Panc1 (cell line): Measurements from ENCODE around the gene SLC35C1. TPM values are rescaled to one million over a fixed set of nuclear protein-coding genes. Genes with fewer than 3 reads are reported as not detected.

Source experiments
- ATAC-seq: fragments of 200-7000 bp; cut with Tn5 transposase; 2 replicates; pipeline ENCODE4 v1.9.1; 2020; ENCODE audit warnings: mild to moderate bottlenecking, moderate library complexity
- BruUV-seq: library from RNA; stranded (reverse); fragments of 400-500 nt; replicated peaks from 2 replicates; lab custom pipeline; 2021; lab: Mats Ljungman, UMichigan
- CTCF ChIA-PET: fragments of 300-600 bp; sonication (Branson Sonifier 250); formaldehyde crosslinking; loops from one replicate; lab custom pipeline; 2022; ENCODE audit warnings: antibody characterized with exemption; lab: Charles Lee
- POLR2A ChIA-PET: fragments of 300-600 bp; sonication (Branson Sonifier 250); formaldehyde crosslinking; loops from one replicate; lab custom pipeline; 2022; ENCODE audit warnings: antibody characterized with exemption; lab: Charles Lee
- DNase-seq: peaks from one replicate; pipeline ENCODE4 v3.0.0-alpha.2; 2010; ENCODE audit warnings: low read depth, low spot score
- H3K27ac ChIP-seq: 2 replicates; pipeline ENCODE4 v1.5.1; 2011; ENCODE audit warnings: mild to moderate bottlenecking, low read length, inconsistent platforms
- H3K27me3 ChIP-seq: fragments of 200-500 bp; sonication (Bioruptor generic); 2 replicates; pipeline ENCODE4 v1.6.0; 2014; ENCODE audit warnings: low read length, inconsistent platforms; ENCODE audit not compliant: control insufficient read depth, insufficient read depth
- H3K36me3 ChIP-seq: fragments of 200-500 bp; sonication (Bioruptor generic); 2 replicates; pipeline ENCODE4 v1.5.1; 2014; ENCODE audit warnings: inconsistent platforms, mild to moderate bottlenecking, low read length, moderate library complexity; ENCODE audit not compliant: control insufficient read depth, insufficient read depth
- H3K4me1 ChIP-seq: 2 replicates; pipeline ENCODE4 v1.5.1; 2011; ENCODE audit warnings: inconsistent platforms, mild to moderate bottlenecking, low read length, moderate library complexity; ENCODE audit not compliant: control insufficient read depth, insufficient read depth
- H3K4me3 ChIP-seq, 2 experiments: 2 replicates each; pipeline ENCODE4 v1.5.1; 2011 to 2012; ENCODE audit warnings: low read depth in 2 of 2, low read length in 2 of 2, mild to moderate bottlenecking in 2 of 2, inconsistent platforms in 1 of 2, moderate library complexity in 1 of 2
- H3K9me3 ChIP-seq: fragments of 200-500 bp; sonication (Bioruptor generic); 2 replicates; pipeline ENCODE4 v1.5.1; 2014; ENCODE audit warnings: low read depth, mild to moderate bottlenecking, inconsistent platforms, low read length, moderate library complexity; ENCODE audit not compliant: control insufficient read depth, insufficient read depth
- POLR2AphosphoS5 ChIP-seq: IDR thresholded peaks from 2 replicates; pipeline ENCODE4 v1.6.1; 2012; ENCODE audit warnings: mild to moderate bottlenecking, low read depth, low read length, moderate library complexity
- SIN3A ChIP-seq: IDR thresholded peaks from 2 replicates; pipeline ENCODE4 v1.6.1; 2012; ENCODE audit warnings: low read depth, mild to moderate bottlenecking, low read length, moderate library complexity, borderline replicate concordance; ENCODE audit not compliant: insufficient read depth
- TCF7L2 ChIP-seq: IDR thresholded peaks from 2 replicates; pipeline ENCODE4 v1.6.1; 2011; ENCODE audit warnings: mild to moderate bottlenecking, low read depth, low read length, inconsistent platforms
- in situ Hi-C: cut with HindIII; loops from 2 replicates; pipeline ENCODE4 v1.10.0; 2016; ENCODE audit warnings: low sequenced_read_pairs, low pct_unique_long_range_greater_than_20kb
- intact Hi-C: fragments of 100-400 bp; cut with micrococcal nuclease; formaldehyde crosslinking; loops from one replicate; pipeline ENCODE4 v1.10.0; 2022; ENCODE audit not compliant: unreplicated experiment
- total RNA-seq: library from RNA; stranded (reverse); gene quantifications from one replicate; pipeline ENCODE4 v1.2.1, GENCODE V29; 2021; ENCODE audit not compliant: unreplicated experiment
- TF ChIP-seq, protein P1 (sequence below), 2 experiments: IDR thresholded peaks; 2 replicates each; pipeline ENCODE4 v1.6.1; 2011 to 2012; ENCODE audit warnings: low read depth in 2 of 2, control low read depth in 1 of 2, low read length in 1 of 2, mild to moderate bottlenecking in 1 of 2, moderate library complexity in 1 of 2; ENCODE audit not compliant: insufficient read depth in 1 of 2
- TF ChIP-seq, protein P2 (sequence below): fragments of 450-650 bp; IDR thresholded peaks from 2 replicates; pipeline ENCODE4 v1.5.1; 2017; ENCODE audit warnings: mild to moderate bottlenecking

SLC35C1 gene
- total RNA-seq, 1 experiment from 2014 or later: 13.4 TPM

DNA sequence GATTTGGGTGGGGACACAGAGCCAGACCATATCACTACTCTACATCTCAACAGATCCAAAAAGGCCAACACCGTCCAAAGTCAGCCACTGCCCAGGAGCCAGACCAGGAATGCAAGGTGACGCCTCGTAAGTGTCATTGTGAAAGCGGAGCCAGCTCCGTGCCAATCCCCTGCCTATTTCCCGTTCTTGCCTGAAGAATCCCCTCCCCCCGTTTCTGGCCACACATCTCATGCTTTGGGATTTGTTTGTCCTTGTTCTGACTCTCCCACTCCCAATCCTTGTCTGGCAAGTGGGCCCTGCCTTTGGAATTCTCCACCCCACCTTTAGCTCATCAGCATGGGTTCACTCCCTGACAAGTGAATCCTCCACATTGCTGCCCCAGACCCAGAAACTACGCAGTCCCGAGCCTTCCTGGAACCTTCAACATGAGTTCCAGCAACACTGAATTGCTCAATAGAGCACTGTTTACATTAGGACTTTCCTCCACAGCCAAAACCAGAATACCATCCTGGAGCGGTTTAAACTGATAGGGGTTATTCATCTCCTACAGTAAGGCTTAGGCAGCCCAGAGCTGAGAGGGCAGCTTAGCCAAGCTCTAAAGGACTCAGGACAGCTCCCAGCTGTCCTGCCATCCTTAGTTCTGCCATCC lies 6.0 kb upstream of the SLC35C1 start:
- in situ Hi-C loops: no loop called here
- CTCF ChIA-PET: no interaction called here

DNA sequence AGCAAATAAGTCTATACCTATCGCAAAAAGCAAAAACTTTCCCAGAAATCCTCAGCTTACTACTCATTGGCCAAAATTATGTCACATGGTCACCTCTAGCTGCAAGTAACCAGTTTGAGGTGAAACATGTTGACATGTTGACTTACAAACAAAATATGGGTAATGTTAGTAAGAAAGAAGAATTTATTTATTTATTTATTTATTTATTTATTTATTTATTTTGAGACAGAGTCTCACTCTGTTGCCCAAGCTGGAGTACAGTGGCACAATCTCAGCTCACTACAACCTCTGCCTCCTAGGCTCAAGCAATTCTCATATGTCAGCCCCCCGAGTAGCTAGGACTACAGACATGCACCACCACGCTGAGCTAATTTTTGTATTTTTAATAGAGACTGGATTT lies 5.4 kb upstream of the SLC35C1 start:
- DNase-seq: no peak
- CTCF ChIA-PET: no interaction called here
- no TSS peak for BruUV-seq

More for the DNA sequence above, 6.0 kb upstream of the SLC35C1 start:
- BruUV-seq: no TSS peak
- Histone ChIP-seq H3K9me3 (no peaks in the 10 kb centered on the region), H3K36me3 (no peaks in the 10 kb centered on the region), H3K4me1 (no peaks in the 10 kb centered on the region), H3K27me3 (no peaks in the 10 kb centered on the region), H3K27ac (no peak overlapping the region), H3K4me3 (no peak overlapping the region)
- POLR2A ChIA-PET: no interaction called here
- no peak for DNase-seq
- ATAC-seq: no peak
- TF ChIP-seq SIN3A (no peak), TCF7L2 (no peak), POLR2AphosphoS5 (no peak)
- TF ChIP-seq, protein P1, sequence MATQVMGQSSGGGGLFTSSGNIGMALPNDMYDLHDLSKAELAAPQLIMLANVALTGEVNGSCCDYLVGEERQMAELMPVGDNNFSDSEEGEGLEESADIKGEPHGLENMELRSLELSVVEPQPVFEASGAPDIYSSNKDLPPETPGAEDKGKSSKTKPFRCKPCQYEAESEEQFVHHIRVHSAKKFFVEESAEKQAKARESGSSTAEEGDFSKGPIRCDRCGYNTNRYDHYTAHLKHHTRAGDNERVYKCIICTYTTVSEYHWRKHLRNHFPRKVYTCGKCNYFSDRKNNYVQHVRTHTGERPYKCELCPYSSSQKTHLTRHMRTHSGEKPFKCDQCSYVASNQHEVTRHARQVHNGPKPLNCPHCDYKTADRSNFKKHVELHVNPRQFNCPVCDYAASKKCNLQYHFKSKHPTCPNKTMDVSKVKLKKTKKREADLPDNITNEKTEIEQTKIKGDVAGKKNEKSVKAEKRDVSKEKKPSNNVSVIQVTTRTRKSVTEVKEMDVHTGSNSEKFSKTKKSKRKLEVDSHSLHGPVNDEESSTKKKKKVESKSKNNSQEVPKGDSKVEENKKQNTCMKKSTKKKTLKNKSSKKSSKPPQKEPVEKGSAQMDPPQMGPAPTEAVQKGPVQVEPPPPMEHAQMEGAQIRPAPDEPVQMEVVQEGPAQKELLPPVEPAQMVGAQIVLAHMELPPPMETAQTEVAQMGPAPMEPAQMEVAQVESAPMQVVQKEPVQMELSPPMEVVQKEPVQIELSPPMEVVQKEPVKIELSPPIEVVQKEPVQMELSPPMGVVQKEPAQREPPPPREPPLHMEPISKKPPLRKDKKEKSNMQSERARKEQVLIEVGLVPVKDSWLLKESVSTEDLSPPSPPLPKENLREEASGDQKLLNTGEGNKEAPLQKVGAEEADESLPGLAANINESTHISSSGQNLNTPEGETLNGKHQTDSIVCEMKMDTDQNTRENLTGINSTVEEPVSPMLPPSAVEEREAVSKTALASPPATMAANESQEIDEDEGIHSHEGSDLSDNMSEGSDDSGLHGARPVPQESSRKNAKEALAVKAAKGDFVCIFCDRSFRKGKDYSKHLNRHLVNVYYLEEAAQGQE (IDR thresholded peaks at IDR 0.05; ENCODE audit: insufficient read depth in 1 of 2, low read depth in 2 of 2, low read length in 1 of 2): no peak
- TF ChIP-seq, protein P2, sequence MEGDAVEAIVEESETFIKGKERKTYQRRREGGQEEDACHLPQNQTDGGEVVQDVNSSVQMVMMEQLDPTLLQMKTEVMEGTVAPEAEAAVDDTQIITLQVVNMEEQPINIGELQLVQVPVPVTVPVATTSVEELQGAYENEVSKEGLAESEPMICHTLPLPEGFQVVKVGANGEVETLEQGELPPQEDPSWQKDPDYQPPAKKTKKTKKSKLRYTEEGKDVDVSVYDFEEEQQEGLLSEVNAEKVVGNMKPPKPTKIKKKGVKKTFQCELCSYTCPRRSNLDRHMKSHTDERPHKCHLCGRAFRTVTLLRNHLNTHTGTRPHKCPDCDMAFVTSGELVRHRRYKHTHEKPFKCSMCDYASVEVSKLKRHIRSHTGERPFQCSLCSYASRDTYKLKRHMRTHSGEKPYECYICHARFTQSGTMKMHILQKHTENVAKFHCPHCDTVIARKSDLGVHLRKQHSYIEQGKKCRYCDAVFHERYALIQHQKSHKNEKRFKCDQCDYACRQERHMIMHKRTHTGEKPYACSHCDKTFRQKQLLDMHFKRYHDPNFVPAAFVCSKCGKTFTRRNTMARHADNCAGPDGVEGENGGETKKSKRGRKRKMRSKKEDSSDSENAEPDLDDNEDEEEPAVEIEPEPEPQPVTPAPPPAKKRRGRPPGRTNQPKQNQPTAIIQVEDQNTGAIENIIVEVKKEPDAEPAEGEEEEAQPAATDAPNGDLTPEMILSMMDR: no peak
- intact Hi-C loops: no loop called here

More for the DNA sequence above, 5.4 kb upstream of the SLC35C1 start:
- in situ Hi-C loops: no loop called here
- Histone ChIP-seq H3K27me3 (no peaks in the 10 kb centered on the region), H3K9me3 (no peaks in the 10 kb centered on the region), H3K27ac (no peak overlapping the region), H3K36me3 (no peaks in the 10 kb centered on the region), H3K4me1 (no peaks in the 10 kb centered on the region), H3K4me3 (no peak overlapping the region)
- POLR2A ChIA-PET: no interaction called here
- intact Hi-C loops: no loop called here
- no peak for ATAC-seq
- TF ChIP-seq, protein P1 (IDR thresholded peaks at IDR 0.05; ENCODE audit: insufficient read depth in 1 of 2, low read depth in 2 of 2, low read length in 1 of 2): no peak
- TF ChIP-seq TCF7L2 (no peak), SIN3A (no peak), POLR2AphosphoS5 (no peak)
- TF ChIP-seq, protein P2: no peak
